Stomach (tissue), 9 donors: Measurements from ENCODE around the gene IFNL1. TPM values are rescaled to one million over a fixed set of nuclear protein-coding genes. Genes with fewer than 3 reads are reported as not detected.

Experiments used
- DNase-seq, 2 donors: peaks; one replicate each; pipeline versions ENCODE4 v3.0.0 to v3.0.0-alpha.2; 2013 to 2019
- H3K27ac ChIP-seq, 5 donors: fragments of 200-600 bp in 4 of 5; sonication (generic) in 4 of 5; one replicate each; pipeline ENCODE4 v1.5.1; 2013 to 2019; ENCODE audit warnings: mild to moderate bottlenecking in 1 of 5, moderate library complexity in 1 of 5
- H3K27me3 ChIP-seq, 3 donors: fragments of 200-600 bp; sonication (generic); one replicate each; pipeline ENCODE4 v1.5.1; 2017 to 2019; ENCODE audit warnings: mixed run types in 1 of 3
- H3K36me3 ChIP-seq, 4 donors: fragments of 200-600 bp; sonication (generic); 1 replicate in 3 of 4; 2 replicates in 1 of 4; pipeline ENCODE4 v1.5.1; 2016 to 2019
- H3K4me1 ChIP-seq, 4 donors: fragments of 200-600 bp; sonication (generic); one replicate each; pipeline ENCODE4 v1.5.1; 2016 to 2019
- H3K4me3 ChIP-seq, 4 donors: fragments of 200-600 bp; sonication (generic) in 3 of 4; one replicate each; pipeline ENCODE4 v1.5.1; 2016 to 2019; ENCODE audit warnings: mild to moderate bottlenecking in 1 of 4
- H3K9me3 ChIP-seq, 4 donors: fragments of 200-600 bp; sonication (generic); one replicate each; pipeline ENCODE4 v1.5.1; 2016 to 2019
- EP300 ChIP-seq: sonication (generic); formaldehyde crosslinking; IDR thresholded peaks from one replicate; pipeline ENCODE4 v1.6.1; 2017; ENCODE audit warnings: antibody characterized with exemption
- POLR2A ChIP-seq, 4 donors: fragments of 450-650 bp; IDR thresholded peaks; one replicate each; pipeline ENCODE4 v1.6.1; 2016; ENCODE audit warnings: antibody characterized with exemption in 4 of 4, control low read depth in 2 of 4, mild to moderate bottlenecking in 1 of 4, moderate library complexity in 1 of 4
- POLR2AphosphoS5 ChIP-seq, 3 donors: sonication (generic); formaldehyde crosslinking; IDR thresholded peaks; one replicate each; pipeline ENCODE4 v1.6.1; 2016; ENCODE audit warnings: antibody characterized with exemption in 3 of 3
- WGBS, 5 donors: extraction: QIAGEN DNeasy Blood & Tissue Kit in 3 of 5; methylation state at CpG; one replicate each; pipeline versions ENCODE4 v1.1.5 to v1.1.7; 2013 to 2018; 5-methylcytosine and 5-hydroxymethylcytosine counted together
- intact Hi-C: fragments of 100-400 bp; cut with DNase I; formaldehyde crosslinking; loops from one replicate; pipeline ENCODE4 v1.15.1; 2023; ENCODE audit warnings: low total_unique reads
- polyA plus RNA-seq, 3 donors: library from polyadenylated mRNA; stranded (reverse); fragments of 200-250 nt; gene quantifications; one replicate each; pipeline ENCODE4 v1.2.3, GENCODE V29; 2013
- total RNA-seq, 5 donors: library from RNA; depleted of rRNA; stranded (reverse); fragments of >200 nt; gene quantifications; one replicate each; pipeline versions ENCODE4 v1.1.0 to v1.2.3, GENCODE V29; 2014 to 2016
- TF ChIP-seq, protein P1 (sequence below), 7 experiments: fragments of 450-650 bp in 4 of 7; fragments of 200-600 bp in 3 of 7; sonication (generic) in 3 of 7; IDR thresholded peaks; one replicate each; pipeline ENCODE4 v1.5.1; 2016 to 2019; ENCODE audit warnings: antibody characterized with exemption in 7 of 7, control low read depth in 2 of 7, mild to moderate bottlenecking in 1 of 7
- donor health status: healthy with polysubstance abuse.
- donor health status: Bipolar disorder and iron deficiency.
- donor health status: healthy.

Gene IFNL1
- total and polyA plus RNA-seq, 8 donors: not detected

DNA sequence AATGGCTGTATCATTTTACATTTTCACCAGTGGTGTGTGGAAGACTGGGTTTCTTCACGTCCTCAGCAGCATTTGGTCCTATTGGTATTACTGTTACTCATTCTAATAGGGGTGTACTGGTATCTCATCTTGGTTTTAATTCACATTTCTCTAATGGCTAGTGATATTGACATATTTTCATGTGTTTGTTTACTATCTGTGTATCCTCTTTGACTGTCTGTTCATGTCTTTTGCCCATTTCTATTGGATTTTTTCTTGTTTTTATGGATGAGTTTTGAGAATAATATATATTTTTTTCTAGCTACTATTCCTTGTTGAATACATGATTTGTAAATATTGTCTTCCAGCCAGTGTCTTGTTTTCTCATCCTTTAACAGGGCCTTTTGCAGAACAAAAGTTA, 14.2 kb upstream of the IFNL1 start:
- TF ChIP-seq, protein P1, sequence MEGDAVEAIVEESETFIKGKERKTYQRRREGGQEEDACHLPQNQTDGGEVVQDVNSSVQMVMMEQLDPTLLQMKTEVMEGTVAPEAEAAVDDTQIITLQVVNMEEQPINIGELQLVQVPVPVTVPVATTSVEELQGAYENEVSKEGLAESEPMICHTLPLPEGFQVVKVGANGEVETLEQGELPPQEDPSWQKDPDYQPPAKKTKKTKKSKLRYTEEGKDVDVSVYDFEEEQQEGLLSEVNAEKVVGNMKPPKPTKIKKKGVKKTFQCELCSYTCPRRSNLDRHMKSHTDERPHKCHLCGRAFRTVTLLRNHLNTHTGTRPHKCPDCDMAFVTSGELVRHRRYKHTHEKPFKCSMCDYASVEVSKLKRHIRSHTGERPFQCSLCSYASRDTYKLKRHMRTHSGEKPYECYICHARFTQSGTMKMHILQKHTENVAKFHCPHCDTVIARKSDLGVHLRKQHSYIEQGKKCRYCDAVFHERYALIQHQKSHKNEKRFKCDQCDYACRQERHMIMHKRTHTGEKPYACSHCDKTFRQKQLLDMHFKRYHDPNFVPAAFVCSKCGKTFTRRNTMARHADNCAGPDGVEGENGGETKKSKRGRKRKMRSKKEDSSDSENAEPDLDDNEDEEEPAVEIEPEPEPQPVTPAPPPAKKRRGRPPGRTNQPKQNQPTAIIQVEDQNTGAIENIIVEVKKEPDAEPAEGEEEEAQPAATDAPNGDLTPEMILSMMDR (IDR thresholded peaks at IDR 0.05): no peak
- TF ChIP-seq EP300: no peak
- TF ChIP-seq POLR2A (IDR thresholded peaks at IDR 0.05): no peak
- no peak for TF ChIP-seq POLR2AphosphoS5 (IDR thresholded peaks at IDR 0.05)
- no peaks in the 10 kb centered on the region for H3K36me3 ChIP-seq
- intact Hi-C loops: no loop called here
- H3K27me3 ChIP-seq: peaks cover 0 to 5% (median 0%) of the 10 kb centered on the region in 3 donors
- peaks cover 0 to 22% (median 12%) of the 10 kb centered on the region in 4 donors for H3K9me3 ChIP-seq
- DNase-seq: no peak
- 50 to 78% (median 59%) methylated on average over 1 of the region's 1 CpG for WGBS, 5 donors
- H3K27ac ChIP-seq: no peak overlapping the region
- H3K4me1 ChIP-seq: no peaks in the 10 kb centered on the region
- H3K4me3 ChIP-seq: no peak overlapping the region

DNA sequence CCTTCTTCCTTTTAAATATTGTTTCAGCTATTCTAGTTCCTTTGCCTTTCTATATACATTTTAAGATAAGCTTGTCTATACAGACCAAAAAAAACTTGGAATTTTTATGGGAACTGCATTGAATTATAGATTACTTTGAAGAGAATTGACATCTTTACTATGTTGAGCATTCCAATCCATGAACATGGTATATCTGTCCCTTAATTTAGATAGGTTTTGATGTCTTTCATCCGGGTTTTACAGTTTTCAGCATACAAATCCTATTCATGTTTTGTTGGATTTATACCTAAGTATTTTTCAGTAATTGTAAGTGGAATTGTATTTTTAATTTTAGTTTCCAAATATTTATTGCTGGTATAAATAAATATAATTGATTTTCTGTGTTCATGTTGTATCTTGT, 12.2 kb upstream of the IFNL1 start:
- 84 to 96% (median 93%) methylated on average over 1 of the region's 1 CpG for WGBS, 5 donors
- H3K36me3 ChIP-seq: no peaks in the 10 kb centered on the region
- H3K9me3 ChIP-seq: peaks cover 0 to 22% (median 15%) of the 10 kb centered on the region in 4 donors
- no peak overlapping the region for H3K27ac ChIP-seq
- no peak overlapping the region for H3K4me3 ChIP-seq
- no peaks in the 10 kb centered on the region for H3K4me1 ChIP-seq
- TF ChIP-seq, protein P1 (IDR thresholded peaks at IDR 0.05): no peak
- no peak for TF ChIP-seq EP300
- TF ChIP-seq POLR2AphosphoS5 (IDR thresholded peaks at IDR 0.05): no peak
- TF ChIP-seq POLR2A (IDR thresholded peaks at IDR 0.05): no peak
- DNase-seq: no peak
- intact Hi-C loops: no loop called here
- H3K27me3 ChIP-seq: no peaks in the 10 kb centered on the region

DNA sequence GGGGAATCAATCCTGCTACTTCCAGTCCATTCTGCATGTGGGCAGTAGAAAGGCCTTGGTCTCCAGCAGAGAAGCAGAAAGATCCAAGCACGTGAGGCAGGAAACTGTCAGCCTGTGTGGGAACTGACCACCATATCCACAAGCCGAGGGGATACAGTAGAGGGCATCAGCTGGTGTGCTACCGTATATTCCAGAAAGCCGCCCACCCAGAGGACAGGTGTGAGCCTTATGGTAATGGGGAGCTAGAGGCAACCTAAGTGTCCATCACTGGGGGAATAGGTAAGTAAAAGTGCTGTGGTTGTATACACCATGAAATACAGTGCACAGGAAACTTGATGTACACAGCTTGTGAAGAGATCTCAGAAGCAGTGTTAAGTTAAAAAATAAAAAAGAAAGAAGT, 2.8 kb upstream of the IFNL1 start:
- Histone ChIP-seq H3K27ac (no peak overlapping the region), H3K9me3 (no peaks in the 10 kb centered on the region), H3K36me3 (no peaks in the 10 kb centered on the region), H3K27me3 (peaks cover 0 to 28% (median 4%) of the 10 kb centered on the region in 3 donors), H3K4me1 (no peaks in the 10 kb centered on the region), H3K4me3 (no peak overlapping the region)
- DNase-seq: no peak
- WGBS, 5 donors: 56 to 71% (median 70%) methylated on average over 4 of the region's 4 CpGs
- no peak for TF ChIP-seq EP300
- TF ChIP-seq, protein P1 (IDR thresholded peaks at IDR 0.05): no peak
- TF ChIP-seq POLR2AphosphoS5 (IDR thresholded peaks at IDR 0.05): no peak
- TF ChIP-seq POLR2A (IDR thresholded peaks at IDR 0.05): no peak
- intact Hi-C loops: no loop called here

DNA sequence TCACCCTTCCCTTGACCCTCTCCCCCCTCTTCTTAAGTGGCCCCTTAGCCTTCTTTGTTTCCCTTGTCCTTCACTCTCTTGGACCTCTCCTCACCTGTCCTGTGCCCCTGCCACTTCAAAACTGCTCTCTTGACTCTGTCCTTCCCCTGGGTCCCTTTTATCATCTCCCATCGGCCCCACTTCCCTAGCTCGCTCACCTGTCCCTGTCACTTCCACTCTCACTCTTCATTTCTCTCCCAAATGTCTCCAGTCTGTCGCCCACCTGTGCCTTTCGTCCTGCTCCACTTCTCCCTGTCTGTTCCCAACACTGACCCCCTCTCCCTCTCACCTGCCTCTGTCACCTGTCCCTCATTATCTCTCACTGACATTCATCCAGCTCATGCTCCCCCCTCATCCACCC, 699 bp downstream of the IFNL1 start:
- H3K27me3 ChIP-seq: peaks cover 0 to 17% (median 4%) of the 10 kb centered on the region in 3 donors
- H3K4me1 ChIP-seq: no peaks in the 10 kb centered on the region
- no peak overlapping the region for H3K4me3 ChIP-seq
- TF ChIP-seq, protein P1 (IDR thresholded peaks at IDR 0.05): no peak
- TF ChIP-seq POLR2A (IDR thresholded peaks at IDR 0.05): no peak
- TF ChIP-seq EP300: no peak
- TF ChIP-seq POLR2AphosphoS5 (IDR thresholded peaks at IDR 0.05): no peak
- DNase-seq: no peak
- H3K9me3 ChIP-seq: no peaks in the 10 kb centered on the region
- intact Hi-C loops: no loop called here
- WGBS, 5 donors: 78 to 88% (median 85%) methylated on average over 4 of the region's 4 CpGs
- H3K27ac ChIP-seq: no peak overlapping the region
- no peaks in the 10 kb centered on the region for H3K36me3 ChIP-seq
